A172 (cell line): ENCODE results near the gene RPEL1. TPM values are rescaled to one million over a fixed set of nuclear protein-coding genes. Genes with fewer than 3 reads are reported as not detected.
"Not testable (repeated sequence)": the region's sequence is repeated elsewhere in the genome, so short reads cannot be mapped to it uniquely, and the experiment has no call there.

Experiments
- DNase-seq: peaks from one replicate; pipeline ENCODE4 v3.0.0-alpha.2; 2015; ENCODE audit warnings: low spot score
- total RNA-seq: library from RNA; depleted of rRNA; stranded (reverse); fragments of >200 nt; shearing (Covaris generic); gene quantifications from 2 replicates; pipeline ENCODE4 v1.2.3, GENCODE V29; 2014

The RPEL1 gene
- total RNA-seq, 1 experiment from 2014 or later = 0.17 TPM

DNA sequence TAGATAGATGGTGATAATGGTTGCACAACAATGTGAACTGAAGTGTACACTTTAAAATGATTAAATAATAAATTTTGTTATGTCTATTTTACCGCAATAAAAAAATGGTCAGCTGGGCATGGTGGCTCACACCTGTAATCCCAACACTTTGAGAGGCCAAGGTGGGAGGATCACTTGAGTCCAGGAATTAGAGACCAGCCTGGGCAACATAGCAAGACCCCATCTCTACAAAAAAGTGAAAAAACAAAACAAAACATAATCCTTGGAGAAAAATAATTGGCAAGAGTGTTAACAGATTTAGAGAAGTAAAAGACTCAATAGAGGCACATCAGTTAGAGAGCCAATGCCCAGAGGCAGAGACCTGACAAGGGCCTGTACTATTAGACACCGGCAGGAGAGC, 9.9 kb upstream of the RPEL1 start:
- DNase-seq = no peak

DNA sequence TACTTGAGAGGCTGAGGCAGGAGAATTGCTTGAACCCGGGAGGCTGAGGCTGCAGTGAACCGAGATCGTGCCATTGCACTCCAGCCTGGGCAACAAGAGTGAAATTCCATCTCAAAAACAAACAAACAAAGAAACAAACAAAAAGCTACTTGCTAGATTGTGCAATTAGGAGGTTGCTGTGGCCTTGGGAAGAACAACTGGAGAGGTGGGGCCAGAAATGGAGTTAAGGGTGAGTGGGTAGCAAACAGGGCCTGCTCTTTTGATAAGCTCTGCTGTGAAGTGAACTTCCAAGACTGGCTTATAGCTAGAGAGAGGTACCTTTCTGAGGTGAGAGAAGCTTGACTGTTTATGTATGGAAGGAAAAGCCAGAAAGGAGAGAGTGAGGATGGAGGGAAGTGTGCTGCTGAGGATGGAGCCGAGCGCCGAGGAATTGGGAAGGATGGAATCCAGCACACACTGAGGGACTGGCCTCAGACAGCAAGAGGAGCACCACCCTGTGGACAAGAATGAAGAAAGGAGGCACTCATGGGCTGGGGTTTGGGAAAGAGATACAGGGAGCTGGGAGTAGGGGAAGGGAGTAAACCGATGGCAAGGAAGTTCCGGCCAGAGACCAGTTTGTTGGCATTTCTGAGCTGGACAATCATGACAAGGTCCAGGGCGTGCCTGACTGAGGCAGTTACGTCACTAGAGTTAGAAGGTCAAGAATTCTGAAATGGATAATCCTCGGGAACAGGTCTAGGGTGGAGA, 7.0 kb upstream of the RPEL1 start:
- no peak for DNase-seq

GRCh38 chr10:103241262-103242011, 4.2 kb upstream of the RPEL1 start:
- peak; percentile 88 for DNase-seq

DNA sequence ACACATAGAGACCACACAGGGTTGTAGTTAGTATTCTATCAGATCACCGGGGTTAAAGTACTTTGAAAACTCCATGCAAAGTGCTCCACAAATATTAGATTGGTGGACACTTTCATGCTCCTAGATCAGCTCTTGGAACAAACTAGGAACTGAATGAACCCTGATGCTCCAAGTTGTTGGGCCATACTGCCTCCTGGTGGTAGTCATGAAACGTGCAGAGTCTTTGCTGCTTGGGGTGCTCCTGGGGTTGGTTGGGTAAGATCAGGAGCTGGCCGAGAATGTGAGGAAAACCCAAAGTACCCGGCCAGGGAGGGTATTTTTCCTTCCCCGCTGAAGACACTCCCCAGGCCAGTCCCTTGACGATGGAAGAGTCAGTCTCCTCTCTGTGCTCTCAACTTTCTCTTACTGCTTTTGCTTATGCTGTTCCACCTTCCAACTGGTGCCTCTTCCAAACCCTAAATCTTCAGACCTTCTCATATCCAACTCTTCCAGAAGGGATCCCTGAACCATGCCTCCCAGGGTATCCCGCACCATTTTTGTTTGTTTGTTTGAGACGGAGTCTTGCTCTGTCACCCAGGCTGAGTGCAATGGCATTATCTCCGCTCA, 918 bp upstream of the RPEL1 start:
- peak; percentile 77 for DNase-seq

GRCh38 chr10:103246324-103246723, 637 bp downstream of the RPEL1 start:
- no peak for DNase-seq

DNA sequence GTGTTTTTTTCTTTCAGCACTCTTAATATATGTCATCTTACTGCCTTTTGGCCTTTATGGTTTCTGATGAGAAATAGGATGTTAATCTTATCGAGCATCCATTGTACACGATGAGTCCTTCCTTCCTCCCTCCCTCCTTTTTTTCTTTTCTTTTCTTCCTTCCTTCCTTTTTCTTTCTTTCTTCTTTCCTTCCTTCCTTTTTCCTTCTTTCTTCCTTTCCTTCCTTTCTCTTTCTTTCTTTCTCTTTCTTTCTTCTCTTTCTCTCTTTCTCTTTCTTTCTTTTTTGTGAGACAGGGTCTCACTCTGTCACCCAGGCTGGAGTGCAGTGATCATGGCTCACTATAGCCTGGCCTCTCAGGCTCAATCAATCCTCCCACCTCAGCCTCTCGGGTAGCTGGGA, 8.4 kb downstream of the RPEL1 start:
- DNase-seq = no peak

GRCh38 chr10:103254538-103255325, 9.0 kb downstream of the RPEL1 start:
- peak; percentile 82 for DNase-seq

- no peak for DNase-seq
These were observed 10.9 kb downstream of the RPEL1 start for GRCh38 chr10:103256613-103257012.

GRCh38 chr10:103257812-103258211, 12.1 kb downstream of the RPEL1 start:
- DNase-seq = no peak

GRCh38 chr10:103258928-103259327, 13.2 kb downstream of the RPEL1 start:
- DNase-seq = not testable (repeated sequence)

DNA sequence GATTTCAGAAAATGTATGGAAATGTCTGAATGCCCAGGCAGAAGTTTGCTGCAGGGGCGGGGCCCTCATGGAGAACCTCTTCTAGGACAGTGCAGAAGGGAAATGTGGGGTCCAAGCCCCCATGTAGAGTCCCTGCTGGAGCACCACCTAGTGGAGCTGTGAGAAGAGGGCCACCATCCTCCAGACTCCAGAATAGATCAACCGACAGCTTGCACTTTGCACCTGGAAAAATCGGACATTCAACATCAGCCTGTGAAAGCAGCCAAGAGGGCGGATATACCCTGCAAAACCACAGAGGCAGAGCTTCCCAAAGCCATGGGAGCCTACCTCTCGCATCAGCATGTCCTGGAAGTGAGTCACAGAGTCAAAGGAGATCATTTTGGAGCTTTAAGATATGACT, 14.3 kb downstream of the RPEL1 start:
- DNase-seq = no peak

DNA sequence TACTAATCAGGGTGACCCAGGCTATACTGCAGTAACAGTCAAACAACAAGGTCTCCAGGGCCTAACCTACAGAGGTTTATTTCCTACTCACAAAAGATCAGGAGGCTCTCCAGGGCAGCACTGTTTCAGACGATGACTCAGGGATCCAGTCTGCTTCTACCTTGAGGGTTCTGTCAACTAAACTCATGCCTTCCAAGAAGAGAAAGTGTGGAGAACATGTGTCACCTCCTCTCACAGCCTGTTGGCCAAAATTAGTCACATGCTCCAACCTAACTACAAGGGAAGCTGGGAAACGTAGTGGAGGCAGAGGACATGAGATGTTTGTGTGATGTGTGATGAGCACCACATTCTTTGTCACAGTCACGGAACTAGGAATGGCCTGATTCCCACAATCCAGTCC, 16.5 kb downstream of the RPEL1 start:
- DNase-seq = peak; percentile 24

GRCh38 chr10:103265717-103266329, 20.1 kb downstream of the RPEL1 start:
- peak; percentile 67 for DNase-seq

GRCh38 chr10:103273041-103273441, 27.4 kb downstream of the RPEL1 start:
- DNase-seq = peak; percentile 99

DNA sequence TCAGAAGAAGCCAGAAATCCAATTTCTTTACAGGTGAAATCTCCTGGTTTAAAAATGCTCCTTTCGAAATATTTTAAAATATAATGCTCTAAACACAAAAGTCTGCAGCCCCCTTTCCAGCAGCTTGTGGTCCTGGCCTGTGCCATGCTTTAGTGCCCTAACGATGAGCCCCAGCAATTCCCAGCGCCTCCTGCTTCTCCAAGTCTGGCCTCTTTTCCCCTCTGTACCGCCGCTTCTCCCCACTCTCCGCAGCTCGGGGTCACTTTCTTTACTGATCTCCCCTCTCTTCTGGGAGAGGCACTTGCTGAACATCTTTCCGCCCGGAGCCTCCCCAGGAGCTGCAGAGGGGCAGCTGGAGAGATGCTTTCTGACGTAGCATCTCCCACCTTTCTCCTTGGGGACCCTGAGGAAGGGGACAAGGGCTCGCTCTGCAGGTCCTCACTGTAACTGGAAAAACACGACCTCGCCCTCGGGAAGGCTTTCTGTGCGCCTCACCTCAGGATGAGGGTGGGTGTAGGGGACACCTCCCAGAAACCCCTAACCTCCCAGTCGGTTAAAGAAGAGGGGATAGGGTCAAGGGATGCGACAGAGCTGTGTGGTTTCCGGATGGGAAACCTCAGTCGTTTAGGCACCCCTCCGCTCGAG, 30.7 kb downstream of the RPEL1 start:
- DNase-seq = no peak

DNA sequence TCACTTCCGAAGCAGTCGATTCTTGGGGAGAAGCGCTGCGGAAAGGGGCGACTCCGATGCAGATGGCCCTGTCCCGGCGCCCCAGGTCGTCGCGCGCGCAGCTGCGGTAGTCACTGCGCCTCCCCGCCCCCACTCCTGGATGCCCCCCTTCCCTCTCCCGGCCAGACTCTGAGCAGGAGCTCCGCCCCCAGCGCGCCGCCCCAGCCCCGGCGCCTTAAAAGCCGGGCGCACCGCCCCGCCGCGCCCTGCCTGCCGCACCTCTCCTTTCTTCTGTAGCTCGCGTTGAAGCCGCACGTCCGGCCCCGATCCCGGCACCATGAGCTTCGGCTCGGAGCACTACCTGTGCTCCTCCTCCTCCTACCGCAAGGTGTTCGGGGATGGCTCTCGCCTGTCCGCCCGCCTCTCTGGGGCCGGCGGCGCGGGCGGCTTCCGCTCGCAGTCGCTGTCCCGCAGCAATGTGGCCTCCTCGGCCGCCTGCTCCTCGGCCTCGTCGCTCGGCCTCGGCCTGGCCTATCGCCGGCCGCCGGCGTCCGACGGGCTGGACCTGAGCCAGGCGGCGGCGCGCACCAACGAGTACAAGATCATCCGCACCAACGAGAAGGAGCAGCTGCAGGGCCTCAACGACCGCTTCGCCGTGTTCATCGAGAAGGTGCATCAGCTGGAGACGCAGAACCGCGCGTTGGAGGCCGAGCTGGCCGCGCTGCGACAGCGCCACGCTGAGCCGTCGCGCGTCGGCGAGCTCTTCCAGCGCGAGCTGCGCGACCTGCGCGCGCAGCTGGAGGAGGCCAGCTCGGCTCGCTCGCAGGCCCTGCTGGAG, 31.4 kb downstream of the RPEL1 start, which contains the start of gene INA:
Gene INA, plus strand, starts transcription at position 243 of the 817 bp plus-strand sequence. Its CDS starts 74 bp downstream, at position 317.
- no peak for DNase-seq

GRCh38 chr10:103277713-103278536, 32.2 kb downstream of the RPEL1 start:
- DNase-seq = no peak

GRCh38 chr10:103278537-103278823, 32.8 kb downstream of the RPEL1 start:
- DNase-seq = no peak

GRCh38 chr10:103278862-103279298, 33.2 kb downstream of the RPEL1 start:
- no peak for DNase-seq
